Heart left ventricle (tissue), 13 donors: ENCODE measurements around the gene SPATA7.

Experiments used
- CTCF ChIP-seq, 12 donors: fragments of 200-600 bp; sonication (generic) in 4 of 12; IDR thresholded peaks; one replicate each; pipeline versions ENCODE4 v1.5.0 to v1.8.0; 2018 to 2022; ENCODE audit warnings: antibody characterized with exemption in 12 of 12, mild to moderate bottlenecking in 5 of 12
- POLR2A ChIP-seq, 2 donors: fragments of 450-650 bp; IDR thresholded peaks; one replicate each; pipeline ENCODE4 v1.6.1; 2017; ENCODE audit warnings: antibody characterized with exemption in 2 of 2, mild to moderate bottlenecking in 2 of 2, moderate library complexity in 2 of 2
- donor health status: ischemic (EF 13 %, LVEDD 7.1; RV severe dilation, severe dysfunction).
- donor health status: DM: no; HTN: yes; CAD: no.
- donor health status: DM: no; HTN: no; CAD: no.
- donor health status: ischemic (EF 25% LVEDD 6.9; RV normal size, moderate dysfunction).
- donor health status: ischemic (EF 25% LVEDD 5.7; RV mildly dilated, moderate dysfunction).
- donor health status: ischemic (EF 35%, LVEDD 5.7; RV mildly dilated, moderate dysfunction).
- donor health status: nonischemic (EF 11% LVEDD 7.7; RV severe dilation, severe dysfunction).
- donor health status: DM: yes; HTN: yes; CAD: no.
- donor health status: PGD.
- donor health status: ischemic (EF 29% LVEDD 5.4; RV normal size, mild dysfunction).
- donor health status: nonischemic (EF 23%, LVEDD 6.1; RV moderate dilation, normal function).

DNA sequence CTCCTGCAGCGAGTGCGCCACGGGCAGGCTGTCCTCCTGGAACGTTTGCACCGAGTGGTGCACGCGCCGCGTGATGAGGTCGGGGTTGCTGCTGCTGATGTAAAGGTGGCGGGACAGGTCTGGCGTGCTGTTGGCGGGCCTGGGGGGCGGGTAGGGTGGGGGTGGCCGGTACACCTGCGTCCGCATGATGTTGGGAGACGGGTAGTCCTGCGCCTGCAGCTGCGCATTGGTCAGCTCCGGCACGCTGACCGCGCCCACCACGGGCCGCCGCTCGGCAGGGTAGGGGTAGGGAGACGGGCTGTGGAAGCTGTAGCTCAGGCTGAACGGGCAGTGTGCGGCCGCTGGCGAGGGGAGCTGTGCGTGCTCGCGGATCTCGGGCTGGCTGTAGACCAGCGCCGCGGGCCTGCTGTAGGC is 94.1 kb downstream of the SPATA7 start:
- no peak for TF ChIP-seq CTCF (IDR thresholded peaks at IDR 0.05)
- TF ChIP-seq POLR2A (IDR thresholded peaks at IDR 0.05), result no peak
